K562 (cell line): ENCODE results near the gene DDC.

Source experiments
- CBX8 ChIP-seq: fragments of 200-600 bp; sonication (generic); IDR thresholded peaks from 2 replicates; pipeline ENCODE4 v1.6.1; 2012; ENCODE audit warnings: borderline replicate concordance, mixed run types, low read depth, mild to moderate bottlenecking, moderate library complexity, mixed read lengths, low read length, control low read depth, inconsistent platforms; ENCODE audit not compliant: poor library complexity, severe bottlenecking; ENCODE audit errors: extremely low read depth
- KDM1A ChIP-seq, 2 experiments: fragments of 450-650 bp; IDR thresholded peaks; 2 replicates each; pipeline ENCODE4 v1.6.1; 2016; ENCODE audit warnings: mild to moderate bottlenecking in 2 of 2
- RAD21 ChIP-seq, 2 experiments: fragments of 250-450 bp in 1 of 2; fragments of 450-650 bp in 1 of 2; sonication (Bioruptor Pico) in 1 of 2; formaldehyde crosslinking in 1 of 2; IDR thresholded peaks in 1 of 2; conservative IDR thresholded peaks in 1 of 2; 2 replicates each; pipeline versions ENCODE4 v1.4.0 to v1.8.0; 2020 to 2022; ENCODE audit warnings: mild to moderate bottlenecking in 2 of 2, moderate library complexity in 1 of 2
- ZNF232 ChIP-seq: sonication (generic); formaldehyde crosslinking; IDR thresholded peaks from 2 replicates; pipeline ENCODE4 v1.8.0; 2022; ENCODE audit warnings: mild to moderate bottlenecking, missing genetic modification reagents

- no peak for TF ChIP-seq KDM1A (IDR thresholded peaks at IDR 0.05)
- TF ChIP-seq CBX8: no peak
- no peak for TF ChIP-seq ZNF232
- no peak for TF ChIP-seq RAD21 (CRISPR knock-in tag; conservative IDR thresholded peaks at IDR 0.05 in 1 of 2, IDR thresholded peaks at IDR 0.05 in 1 of 2)
Measured at GRCh38 chr7:50428911-50429310, 136.3 kb downstream of the DDC start.
